ENCODE data around the gene MT4.
"Not testable (repeated sequence)": the region's sequence is repeated elsewhere in the genome, so short reads cannot be mapped to it uniquely, and the experiment has no call there.

MT4 gene

DNA sequence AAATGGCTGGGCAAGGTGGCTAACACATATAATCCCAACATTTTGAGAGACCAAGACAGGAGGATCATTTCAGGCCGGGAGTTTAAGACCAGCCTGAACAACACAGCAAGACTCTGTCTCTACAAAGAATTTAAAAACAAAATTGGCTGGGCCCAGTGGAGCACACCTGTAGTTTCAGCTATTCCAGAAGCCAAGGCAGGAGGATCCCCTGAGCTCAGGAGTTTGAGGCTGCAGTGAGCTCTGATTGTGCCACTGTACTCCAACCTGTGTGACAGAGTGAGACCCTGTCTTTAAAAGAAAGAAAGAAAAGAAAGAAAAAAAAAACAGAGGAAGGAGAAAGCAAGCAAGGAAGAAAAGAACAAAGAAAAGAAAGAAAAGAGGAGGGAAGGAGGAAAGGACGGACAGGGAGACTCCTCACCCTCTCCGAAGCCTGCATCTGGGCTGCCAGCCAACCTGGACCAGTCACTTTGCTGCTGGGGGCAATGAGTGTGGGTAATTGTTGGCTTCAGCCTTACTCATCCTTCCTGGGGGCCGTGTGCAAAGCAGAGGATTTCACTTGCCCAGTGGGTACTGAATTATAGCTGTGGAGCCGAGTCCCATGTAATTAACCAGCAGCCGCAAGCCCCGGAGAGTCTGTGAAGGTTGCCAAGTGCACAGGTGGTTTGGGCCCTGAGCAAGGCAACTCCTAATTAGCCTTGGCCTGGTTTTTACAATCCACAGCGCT lies 6.7 kb upstream of the MT4 start:
- DNase-seq, result peak in 51 of 56 donors; percentile 16 to 89 (median 56)

DNA sequence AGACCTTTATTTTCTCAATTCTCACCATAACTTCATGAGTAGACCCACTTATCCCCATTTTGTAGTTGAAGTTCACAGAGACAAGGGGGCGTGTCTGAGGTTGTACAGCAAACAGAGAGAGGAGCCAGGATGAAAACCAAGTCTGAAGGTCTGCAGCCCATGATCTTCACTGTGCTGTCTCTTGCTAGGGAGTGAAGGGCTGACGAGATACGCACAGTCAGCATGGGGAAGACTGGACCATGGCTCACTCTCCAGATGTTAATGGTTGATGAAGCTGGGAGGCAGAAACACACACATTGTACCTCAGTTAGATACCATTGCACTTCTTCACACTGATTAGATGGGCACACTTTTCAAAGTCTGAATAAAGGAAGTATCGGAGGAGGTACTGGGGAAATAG lies 5.8 kb upstream of the MT4 start:
- no peak for DNase-seq

DNA sequence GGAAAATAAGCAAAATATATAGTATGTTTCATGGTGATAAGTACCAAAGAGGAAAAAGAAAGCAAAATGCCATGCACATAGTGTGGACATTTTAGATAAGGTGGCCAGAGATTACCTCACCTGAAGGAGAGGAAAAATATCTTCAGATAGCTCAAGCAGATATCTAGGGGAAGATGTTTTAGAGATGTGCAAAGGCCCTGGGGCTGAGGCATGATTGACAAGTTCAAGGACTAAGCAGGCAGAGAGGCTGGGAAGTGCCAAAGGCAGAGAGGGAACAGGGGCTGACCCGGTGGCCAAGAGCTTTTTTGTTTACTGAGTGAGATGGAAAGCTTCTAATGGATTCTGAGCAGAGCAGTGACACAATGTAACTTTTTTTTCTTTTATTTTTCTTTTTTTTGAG lies 4.4 kb upstream of the MT4 start:
- DNase-seq, result no peak

DNA sequence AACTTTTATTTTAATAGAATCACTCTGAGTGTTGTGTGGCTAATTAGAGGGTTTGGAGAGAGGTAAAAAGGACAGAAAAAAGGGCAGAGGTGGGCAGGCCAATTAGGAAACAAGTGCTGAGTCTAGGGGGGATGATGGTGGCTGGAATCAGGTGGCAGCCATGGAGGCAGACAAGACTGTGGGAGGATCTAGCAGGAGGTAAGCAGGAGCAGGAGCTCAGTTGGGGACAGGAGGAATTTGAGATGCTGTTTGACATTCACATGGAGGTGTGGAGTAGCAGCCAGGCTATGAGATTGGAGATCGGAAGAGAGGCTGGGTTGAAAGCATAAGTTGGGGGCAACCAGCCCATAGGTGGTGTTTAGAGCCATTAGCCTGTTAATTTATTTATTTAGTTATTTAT lies 3.7 kb upstream of the MT4 start:
- no peak for DNase-seq

DNA sequence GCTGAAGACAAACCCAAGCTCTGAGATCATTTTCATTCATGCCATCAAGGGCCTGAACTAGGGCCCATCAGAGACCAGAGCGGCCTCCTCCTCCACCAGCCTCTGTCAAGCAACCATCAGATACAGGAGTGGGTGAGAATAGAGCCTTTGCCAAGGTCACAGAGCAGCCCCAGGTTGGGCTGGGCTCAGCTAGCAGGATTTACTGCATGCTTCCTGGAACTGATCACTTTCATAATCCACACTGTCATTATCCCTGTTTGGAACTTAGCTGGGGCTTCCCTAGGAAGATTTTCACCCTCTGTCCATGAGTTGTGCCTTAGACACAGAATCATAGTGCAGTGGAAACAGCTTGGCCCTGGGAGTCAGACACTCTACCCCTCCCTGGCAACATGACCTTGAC lies 5.1 kb downstream of the MT4 start:
- DNase-seq, result no peak

DNA sequence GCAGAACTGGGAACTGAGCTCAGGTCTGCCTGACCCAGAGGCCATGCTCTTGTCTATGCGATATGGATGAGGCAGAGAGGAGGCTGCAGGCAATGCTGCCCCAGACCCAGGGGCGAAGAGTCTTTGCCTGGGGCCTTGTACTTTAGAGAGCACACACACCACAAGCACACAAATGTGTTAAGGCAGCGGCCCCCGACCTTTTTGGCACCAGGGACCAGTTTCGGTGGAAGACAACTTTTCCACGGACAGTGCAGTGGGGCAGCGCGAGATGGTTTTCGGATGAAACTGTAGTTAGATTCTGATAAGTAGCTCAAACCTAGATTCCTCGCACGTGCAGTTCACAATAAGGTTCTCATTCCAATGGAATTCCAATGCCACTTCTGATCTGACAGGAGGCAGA lies 6.7 kb downstream of the MT4 start:
- DNase-seq, result no peak

DNA sequence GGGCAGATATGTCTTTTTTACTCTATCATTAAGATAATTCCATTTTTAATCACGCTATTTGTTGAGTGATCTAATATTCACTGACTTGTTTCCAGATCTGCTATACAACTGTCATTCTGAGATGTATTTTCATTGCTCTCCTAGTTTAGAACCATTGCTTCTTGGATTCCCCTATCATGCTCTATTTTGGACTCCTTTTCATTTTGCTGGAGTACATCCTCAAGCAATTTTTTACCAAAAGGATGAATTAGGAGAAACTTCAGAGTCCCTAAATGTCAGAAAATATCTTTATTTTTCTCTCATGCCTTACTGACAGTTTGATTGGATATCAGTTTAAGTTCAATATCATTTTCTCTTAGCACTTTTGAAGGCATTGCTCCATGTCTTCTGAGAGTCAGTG lies 9.8 kb downstream of the MT4 start:
- DNase-seq, result no peak

DNA sequence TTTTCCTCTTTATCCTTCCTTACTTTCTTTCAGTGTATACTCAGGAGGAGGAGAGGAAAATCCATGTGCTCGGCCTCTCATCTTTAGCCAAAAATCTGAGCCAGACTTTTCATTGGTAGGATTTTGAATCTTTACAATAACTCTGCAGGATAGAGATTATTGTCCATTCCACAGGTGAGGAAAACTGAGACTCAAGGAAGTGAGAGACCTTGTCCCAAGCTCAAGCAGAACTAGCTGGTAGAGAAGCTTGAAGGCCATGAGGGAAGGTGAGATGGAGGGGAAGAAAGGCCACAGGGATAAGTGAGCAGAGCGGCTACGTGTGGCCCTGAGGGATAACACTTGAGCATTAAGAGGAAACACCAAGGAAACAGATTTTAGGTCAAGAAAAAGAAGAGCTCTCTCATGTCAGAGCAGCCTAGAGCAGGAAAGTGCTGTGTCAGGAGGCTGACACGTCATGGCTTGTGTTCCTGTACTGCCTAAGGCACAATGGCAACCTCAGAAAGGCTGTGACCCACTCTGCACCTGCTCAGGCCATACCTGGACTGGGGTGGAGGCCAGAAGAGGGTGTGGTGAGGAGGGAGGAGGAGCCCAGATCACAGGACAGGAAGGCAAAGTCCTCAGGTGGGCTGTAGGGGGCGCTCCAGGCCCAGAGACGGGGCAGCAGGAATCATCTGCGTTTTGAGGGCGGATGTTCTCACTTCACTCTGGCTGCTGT lies 11.9 kb downstream of the MT4 start:
- DNase-seq, result peak in 18 of 56 donors; percentile 5 to 59 (median 24)

DNA sequence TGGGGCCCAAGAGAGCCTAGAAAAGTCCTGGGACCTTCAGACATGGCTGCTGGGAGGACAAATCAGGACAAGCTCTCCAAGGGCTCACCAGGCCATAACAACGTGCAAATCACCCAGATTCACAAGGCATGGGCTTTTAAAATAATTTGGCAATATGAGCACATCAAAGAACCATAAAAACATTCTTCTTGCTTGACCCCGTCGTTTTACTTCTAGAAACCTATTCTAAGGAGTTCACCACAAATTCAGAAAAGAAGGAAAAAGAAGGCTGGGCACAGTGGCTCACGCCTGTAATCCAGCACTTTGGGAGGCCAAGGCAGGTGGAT lies 12.4 kb downstream of the MT4 start:
- no peak for DNase-seq

DNA sequence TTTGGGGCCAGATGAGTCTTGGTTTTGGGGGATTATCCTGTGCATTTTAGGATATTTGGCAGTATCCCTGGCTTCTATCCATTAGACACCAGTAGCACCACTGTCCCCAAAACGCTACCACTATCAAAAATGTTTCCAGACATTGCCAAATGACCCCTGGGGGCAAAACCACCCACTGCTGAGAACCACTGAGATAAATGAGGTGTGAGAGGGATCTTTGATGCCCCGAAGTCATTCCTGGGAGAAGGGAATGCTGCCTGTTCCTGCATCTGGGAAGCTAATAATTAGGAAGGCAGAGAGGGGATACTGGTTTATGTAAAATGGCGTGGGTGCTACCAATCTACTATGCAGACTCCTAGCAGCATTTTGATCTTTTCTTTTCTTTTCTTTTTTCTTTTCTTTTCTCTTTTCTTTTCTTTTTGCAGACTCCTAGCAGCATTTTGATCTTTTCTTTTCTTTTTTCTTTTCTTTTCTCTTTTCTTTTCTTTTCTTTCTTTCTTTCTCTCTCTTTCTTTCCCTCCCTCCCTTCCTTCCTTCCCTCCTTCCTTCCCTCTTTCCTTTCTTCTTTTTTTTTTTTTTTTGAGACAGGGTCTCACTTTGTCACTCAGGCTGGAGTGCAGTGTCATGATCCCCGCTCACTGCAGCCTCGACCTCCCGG lies 15.6 kb downstream of the MT4 start:
- DNase-seq, result no peak

DNA sequence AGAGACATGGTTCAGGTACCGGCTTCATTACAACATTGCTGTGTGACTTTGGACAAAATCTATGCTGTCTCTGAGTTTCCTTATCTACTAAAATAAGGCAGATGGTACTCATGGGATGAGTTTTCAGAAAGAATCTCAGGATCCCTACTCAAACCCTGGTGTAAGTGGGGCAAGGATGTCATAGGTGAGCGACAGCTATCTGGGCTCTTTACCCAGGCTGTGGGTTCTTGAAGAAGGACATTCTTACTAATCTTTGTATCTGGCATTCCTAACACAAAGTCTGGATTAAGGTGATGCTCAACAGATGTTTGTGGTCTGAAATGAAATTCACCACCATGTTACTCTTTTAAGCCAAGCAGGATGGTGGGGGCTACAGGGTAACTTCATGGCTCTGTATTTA lies 18.0 kb downstream of the MT4 start:
- not testable (repeated sequence) for DNase-seq

DNA sequence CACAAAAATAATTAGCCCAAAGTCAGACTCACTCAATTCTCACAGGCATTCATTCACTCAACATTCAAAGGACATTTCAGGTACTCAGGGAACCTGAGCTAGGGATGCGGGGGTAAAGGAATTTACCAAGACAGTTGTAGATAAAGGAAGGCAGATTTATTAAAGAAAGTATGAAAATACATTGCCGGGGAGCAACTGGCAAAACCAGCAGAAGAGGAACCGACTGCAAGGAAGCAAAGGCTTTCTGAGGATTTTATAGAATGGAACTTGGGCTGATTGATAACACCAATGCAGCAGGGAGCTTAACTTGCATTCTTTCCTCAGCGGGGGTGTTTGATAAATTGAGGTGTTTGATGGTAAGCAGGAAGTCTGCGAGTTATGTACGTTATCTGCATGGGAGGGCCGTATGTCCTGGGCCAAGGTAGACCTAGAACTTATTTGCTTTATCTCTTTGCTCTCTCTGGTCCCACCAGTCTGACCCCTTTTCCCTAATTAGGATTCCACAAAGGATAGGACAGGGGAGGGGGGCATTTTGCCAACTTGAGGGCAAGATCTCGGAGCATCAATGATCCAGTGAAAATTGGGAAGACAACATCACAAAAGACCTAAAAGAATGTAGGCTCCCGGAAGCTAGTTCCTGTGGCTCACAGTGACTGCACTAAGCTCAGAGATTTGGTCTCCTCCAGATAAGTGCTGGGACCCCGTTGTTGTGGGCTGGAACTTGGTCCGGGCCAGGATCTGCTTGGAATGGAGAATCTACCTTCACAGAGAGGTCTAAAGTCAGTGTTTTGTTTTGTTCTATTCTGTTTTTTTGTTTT lies 18.7 kb downstream of the MT4 start:
- DNase-seq, result no peak

DNA sequence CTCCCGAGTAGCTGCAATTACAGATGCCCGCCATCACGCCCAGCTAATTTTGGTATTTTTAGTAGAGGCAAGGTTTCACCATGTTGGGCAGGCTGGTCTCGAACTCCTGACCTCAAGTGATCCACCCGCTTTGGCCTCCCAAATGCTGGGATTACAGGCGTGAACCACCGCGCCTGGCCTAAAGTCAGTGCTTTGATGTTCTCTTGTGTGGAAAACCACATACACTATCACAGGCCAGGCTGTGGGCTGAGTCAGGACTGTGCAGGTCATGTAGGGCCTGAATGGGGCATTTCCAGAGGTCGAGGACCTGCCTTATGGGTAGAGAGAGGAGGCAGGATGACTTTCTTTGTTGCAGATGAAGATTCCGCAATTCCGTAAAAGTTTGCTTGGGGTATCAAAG lies 19.4 kb downstream of the MT4 start:
- no peak for DNase-seq

DNA sequence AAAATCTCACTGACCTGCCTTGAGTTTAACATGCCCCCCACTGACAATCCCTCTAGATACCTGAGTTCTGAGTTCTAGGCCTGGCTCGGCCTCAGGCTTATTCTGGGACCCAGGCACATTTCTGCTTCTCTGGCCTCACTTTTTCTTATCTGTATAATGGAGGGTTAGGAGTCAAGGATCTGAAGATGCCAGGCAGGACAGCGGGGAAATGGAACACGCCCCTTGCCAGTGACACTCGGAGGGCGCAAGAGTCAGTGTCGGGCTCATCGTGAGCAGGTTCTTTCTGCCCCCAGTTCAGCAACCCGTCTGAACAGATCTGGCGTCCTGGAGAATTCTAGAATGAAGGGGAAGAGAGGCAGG lies 23.9 kb downstream of the MT4 start:
- DNase-seq, result peak in 1 of 56 donors; percentile 88

DNA sequence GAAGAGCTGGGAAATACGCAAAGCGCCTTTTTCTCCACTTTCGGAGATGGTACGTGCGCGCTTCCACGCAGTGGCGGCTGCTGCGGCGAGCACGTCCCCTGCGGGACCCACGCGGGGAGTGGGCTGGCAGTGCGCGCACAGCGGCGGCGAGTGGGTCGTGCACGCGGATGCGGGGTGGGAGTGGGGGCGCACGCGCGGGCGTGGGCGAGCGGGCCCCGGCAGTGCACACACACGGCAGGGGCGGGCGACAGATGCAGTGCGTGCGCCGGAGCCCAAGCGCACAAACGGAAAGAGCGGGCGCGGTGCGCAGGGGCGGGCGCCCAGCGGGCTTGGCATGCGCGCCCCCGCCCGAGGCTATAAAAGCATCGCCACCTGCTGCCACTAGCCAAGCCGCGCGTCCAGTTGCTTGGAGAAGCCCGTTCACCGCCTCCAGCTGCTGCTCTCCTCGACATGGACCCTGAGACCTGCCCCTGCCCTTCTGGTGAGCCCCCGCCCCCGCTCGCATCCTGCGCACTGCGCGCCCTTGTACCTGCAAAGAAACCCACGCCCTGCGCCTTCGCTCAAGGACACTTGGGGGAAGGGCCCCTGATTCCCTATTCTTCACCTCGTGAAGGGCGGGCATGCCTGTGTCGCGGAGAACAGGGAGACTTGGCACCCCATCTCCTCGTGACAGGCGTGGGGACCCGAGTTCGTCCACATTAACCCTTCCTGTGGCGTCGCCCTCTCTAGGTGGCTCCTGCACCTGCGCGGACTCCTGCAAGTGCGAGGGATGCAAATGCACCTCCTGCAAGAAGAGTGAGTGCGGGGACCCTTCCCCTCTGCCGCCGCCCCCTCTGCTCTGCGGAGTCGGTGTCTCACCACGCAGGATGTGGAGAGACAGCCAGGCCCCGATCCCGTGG lies 24.5 kb downstream of the MT4 start, which contains the start of gene MT3:
MT3 (plus strand) TSS at position 388 of the 899 bp plus-strand sequence; CDS start at position 451, 63 bp downstream.
- peak in 51 of 56 donors; percentile 43 to 89 (median 72) for DNase-seq

DNA sequence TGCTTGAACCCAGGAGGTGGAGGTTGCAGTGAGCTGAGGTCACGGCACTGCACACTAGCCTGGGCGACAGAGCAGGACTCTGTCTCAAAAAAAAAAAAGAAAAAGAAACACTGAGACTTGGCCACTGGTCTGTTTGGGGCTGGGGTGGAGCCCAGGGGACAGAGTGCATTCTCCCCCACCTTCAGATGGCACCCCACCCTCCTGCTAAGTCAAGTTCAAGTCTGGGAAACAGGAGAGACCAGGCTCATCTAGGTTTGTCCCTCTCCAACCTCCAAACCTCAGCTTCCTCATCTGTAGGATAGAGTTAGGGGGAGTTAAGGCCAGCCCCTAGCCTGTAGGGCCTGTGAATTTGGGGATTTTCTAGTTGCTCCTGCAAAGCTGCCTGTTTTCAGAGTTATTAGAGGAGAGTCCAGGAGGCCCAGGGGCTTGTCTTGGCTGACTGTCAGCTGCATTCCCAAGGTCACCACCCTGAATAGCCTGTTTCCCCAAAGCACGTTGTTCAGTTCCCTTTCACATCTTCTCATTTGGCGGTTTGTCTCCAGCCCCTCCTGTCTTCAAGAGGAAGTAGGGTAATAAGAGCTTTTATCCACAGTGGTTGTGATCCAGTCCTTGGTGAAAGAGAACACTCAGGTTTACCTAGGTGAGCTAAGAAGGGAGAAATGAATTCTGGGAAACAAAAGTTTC lies 26.6 kb downstream of the MT4 start:
- peak in 2 of 56 donors; percentile 9 to 28 for DNase-seq

DNA sequence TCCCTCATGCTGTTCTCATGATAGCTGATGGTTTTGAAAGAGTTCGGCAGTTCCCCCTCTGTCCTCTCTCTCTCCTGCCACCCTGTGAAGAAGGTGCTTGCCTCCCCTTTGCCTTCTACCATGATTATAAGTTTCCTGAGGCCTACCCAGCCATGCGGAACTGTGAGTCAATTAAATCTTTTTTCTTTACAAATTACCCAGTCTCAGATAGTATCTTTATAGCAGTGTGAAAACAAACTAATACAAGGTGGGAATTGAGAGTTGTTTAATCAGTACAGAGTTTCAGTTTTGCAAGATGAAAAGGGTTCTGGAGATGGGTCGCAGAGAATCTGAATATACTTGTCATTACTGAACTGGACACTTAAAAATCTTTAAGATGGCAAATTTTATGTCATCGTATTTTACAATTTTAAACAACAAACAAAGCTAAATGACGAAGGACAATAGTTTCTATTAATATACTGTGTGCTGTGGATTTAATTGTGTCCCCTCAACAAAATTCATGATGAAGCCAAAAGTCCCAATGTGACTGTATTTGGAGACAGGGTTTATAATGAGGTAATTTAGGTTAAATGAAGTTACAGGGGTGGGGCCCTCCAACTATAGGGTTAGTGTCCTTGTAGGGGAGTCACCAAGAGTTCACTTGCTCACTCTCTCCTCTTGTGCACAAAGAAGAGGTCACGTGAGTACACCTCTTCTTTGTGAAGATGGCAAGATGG lies 28.9 kb downstream of the MT4 start:
- no peak for DNase-seq

DNA sequence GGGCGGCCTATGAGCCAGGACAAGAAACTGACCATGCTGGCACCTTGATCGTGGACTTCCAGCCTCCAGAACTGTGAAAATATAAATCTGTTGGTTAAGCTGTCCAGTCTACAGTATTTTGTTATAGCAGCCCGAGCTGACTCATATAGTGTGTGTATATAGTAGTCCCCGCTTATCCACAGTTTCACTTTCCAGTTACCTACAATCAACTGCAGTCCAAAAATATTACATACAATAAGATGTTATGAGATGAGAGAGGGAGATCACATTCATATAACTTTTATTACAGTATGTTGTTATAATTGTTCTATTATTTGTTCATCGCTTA lies 29.4 kb downstream of the MT4 start:
- DNase-seq, result no peak

DNA sequence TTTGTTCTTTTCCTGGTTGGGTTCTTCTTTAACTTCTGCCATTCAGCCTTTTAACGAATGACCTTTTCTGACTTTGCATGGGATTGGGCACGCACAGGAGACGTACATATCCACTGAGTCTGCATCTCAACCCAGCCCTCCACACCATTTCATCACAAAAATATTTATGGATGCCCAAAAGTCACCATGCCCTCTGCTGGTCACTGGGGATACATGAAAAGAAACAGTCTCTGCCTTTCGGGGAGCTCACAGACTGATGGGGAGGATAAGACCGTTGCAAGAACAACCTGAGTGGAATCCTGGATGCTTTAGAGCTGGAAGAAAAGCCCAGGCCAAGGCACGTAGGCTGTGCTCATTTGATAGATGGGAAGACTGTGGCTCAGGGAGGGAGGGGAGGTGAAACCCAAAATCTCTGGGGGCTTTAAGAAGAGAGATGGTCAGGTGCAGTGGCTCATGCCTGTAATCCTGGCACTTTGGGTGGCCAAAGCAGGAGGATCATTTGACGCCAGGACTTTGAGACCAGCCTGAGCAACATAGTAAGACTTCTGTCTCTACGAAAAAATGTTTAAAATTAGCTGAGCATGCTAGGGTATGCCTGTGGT lies 35.6 kb downstream of the MT4 start:
- DNase-seq, result peak in 26 of 56 donors; percentile 14 to 70 (median 44)
